HEK293T (cell line): ENCODE data around the gene TJP2.

Source experiments
- BHLHE40 ChIP-seq: fragments of 450-650 bp; IDR thresholded peaks from 2 replicates; pipeline ENCODE4 v1.6.1; 2016; ENCODE audit warnings: mild to moderate bottlenecking, moderate library complexity, borderline replicate concordance
- SUZ12 ChIP-seq: fragments of 450-650 bp; IDR thresholded peaks from 2 replicates; pipeline ENCODE4 v1.6.1; 2016; ENCODE audit warnings: mild to moderate bottlenecking

- TF ChIP-seq SUZ12 = no peak
- TF ChIP-seq BHLHE40 = no peak
Observed at GRCh38 chr9:69207503-69207902, 33.4 kb downstream of the TJP2 start.
